CD4-positive, alpha-beta T cell (primary cell): ENCODE data around the gene TMEM131. TPM values are rescaled to one million over a fixed set of nuclear protein-coding genes. Genes with fewer than 3 reads are reported as not detected.
A peak's percentile ranks its signal among the peaks of the same experiment; 100 is the strongest.

Experiments
- ATAC-seq: fragments of 200-7000 bp; cut with Tn5 transposase; one replicate; pipeline ENCODE4 v1.10.0; 2022; ENCODE audit warnings: mild to moderate bottlenecking; ENCODE audit not compliant: poor library complexity
- CTCF ChIA-PET: fragments of 350-600 bp; sonication (Branson Sonifier 250); formaldehyde crosslinking; loops from one replicate; lab custom pipeline; 2021; ENCODE audit warnings: antibody characterized with exemption, inconsistent platforms; lab: Charles Lee
- POLR2A ChIA-PET: fragments of 350-600 bp; sonication (Branson Sonifier 250); formaldehyde crosslinking; loops from one replicate; lab custom pipeline; 2021; ENCODE audit warnings: antibody characterized with exemption, inconsistent platforms; lab: Charles Lee
- DNase-seq, 14 experiments: peaks; one replicate each; pipeline ENCODE4 v3.0.0-alpha.2; 2013 to 2020; ENCODE audit warnings: mixed read lengths in 2 of 14
- H3K27ac ChIP-seq, 2 donors: one replicate each; pipeline versions ENCODE4 v1.5.1 to v1.7.0; 2013; ENCODE audit warnings: low read length in 2 of 2, low read depth in 1 of 2, mild to moderate bottlenecking in 1 of 2
- H3K27me3 ChIP-seq, 2 experiments: 1 replicate in 1 of 2; 2 replicates in 1 of 2; pipeline versions ENCODE4 v1.6.1 to v1.7.0; 2013; ENCODE audit warnings: low read length in 2 of 2, control low read depth in 1 of 2, mild to moderate bottlenecking in 1 of 2, moderate library complexity in 1 of 2; ENCODE audit not compliant: insufficient read depth in 2 of 2, control insufficient read depth in 1 of 2
- H3K36me3 ChIP-seq: one replicate; pipeline ENCODE4 v1.6.1; 2013; ENCODE audit warnings: low read length, control low read depth; ENCODE audit not compliant: insufficient read depth
- H3K4me1 ChIP-seq: one replicate; pipeline ENCODE4 v1.6.1; 2013; ENCODE audit warnings: low read length, control low read depth; ENCODE audit not compliant: insufficient read depth
- H3K4me3 ChIP-seq: one replicate; pipeline ENCODE4 v1.5.1; 2013; ENCODE audit warnings: mild to moderate bottlenecking, low read length, moderate library complexity
- H3K9me3 ChIP-seq, 2 experiments: 1 replicate in 1 of 2; 2 replicates in 1 of 2; pipeline versions ENCODE4 v1.6.1 to v1.7.0; 2013; ENCODE audit warnings: low read length in 2 of 2, mild to moderate bottlenecking in 2 of 2, control low read depth in 1 of 2, moderate library complexity in 1 of 2; ENCODE audit not compliant: control insufficient read depth in 1 of 2, insufficient read depth in 1 of 2
- H3K27ac Mint-ChIP-seq: one replicate; pipeline ENCODE4 v1.8.0; 2020; ENCODE audit warnings: mixed read lengths
- H3K27me3 Mint-ChIP-seq: one replicate; pipeline ENCODE4 v1.8.0; 2021; ENCODE audit warnings: mixed read lengths
- H3K36me3 Mint-ChIP-seq: one replicate; pipeline ENCODE4 v1.8.0; 2021; ENCODE audit warnings: low read depth, mixed read lengths
- H3K4me1 Mint-ChIP-seq: one replicate; pipeline ENCODE4 v1.8.0; 2021; ENCODE audit warnings: low read depth, mixed read lengths
- H3K4me3 Mint-ChIP-seq: one replicate; pipeline ENCODE4 v1.8.0; 2020; ENCODE audit warnings: mild to moderate bottlenecking, mixed read lengths
- H3K9me3 Mint-ChIP-seq: one replicate; pipeline ENCODE4 v1.8.0; 2020; ENCODE audit warnings: mixed read lengths
- CTCF ChIP-seq: fragments of 200-600 bp; IDR thresholded peaks from one replicate; pipeline ENCODE4 v1.8.0; 2022; ENCODE audit warnings: antibody characterized with exemption, mild to moderate bottlenecking
- intact Hi-C, 2 experiments: fragments of 100-400 bp; cut with DNase I in 1 of 2; cut with micrococcal nuclease in 1 of 2; formaldehyde crosslinking; loops; one replicate each; pipeline versions ENCODE4 v1.15.1 to v1.9.0; 2023 to 2025; cut with DNase I, micrococcal nuclease
- total RNA-seq, 174 experiments: library from RNA in 2 of 174; stranded (reverse) in 2 of 174; gene quantifications; one replicate each; pipeline ENCODE4 v1.2.3 and lab custom pipeline; 2021 to 2026

Gene TMEM131
- total RNA-seq, 2 experiments from 2014 or later = 29.2 to 33.6 TPM

- Mint-ChIP-seq H3K4me3 (peak overlapping the region; percentile 66), H3K4me1 (peaks cover 37% of the 10 kb centered on the region), H3K9me3 (no peaks in the 10 kb centered on the region), H3K27ac (peak overlapping the region; percentile 68), H3K27me3 (no peaks in the 10 kb centered on the region), H3K36me3 (peaks cover 84% of the 10 kb centered on the region)
- no peak for TF ChIP-seq CTCF
- ChIA-PET CTCF (no interaction called here), POLR2A (no interaction called here)
- Histone ChIP-seq H3K27ac (no peak overlapping the region), H3K27me3 (no peaks in the 10 kb centered on the region), H3K4me3 (no peak overlapping the region), H3K9me3 (no peaks in the 10 kb centered on the region), H3K4me1 (peaks cover 38% of the 10 kb centered on the region), H3K36me3 (peaks cover 94% of the 10 kb centered on the region)
- ATAC-seq = no peak
- peak in 1 of 14 experiments; percentile 27 for DNase-seq
- intact Hi-C loops = no loop called here
These were observed 259.0 kb downstream of the TMEM131 start for GRCh38 chr2:97736608-97737330.

GRCh38 chr2:97736185-97736584, 259.6 kb downstream of the TMEM131 start:
- no peak for TF ChIP-seq CTCF
- H3K9me3 Mint-ChIP-seq = no peaks in the 10 kb centered on the region
- H3K27me3 Mint-ChIP-seq = no peaks in the 10 kb centered on the region
- peak overlapping the region; percentile 68 for H3K27ac Mint-ChIP-seq
- Histone ChIP-seq H3K27me3 (no peaks in the 10 kb centered on the region), H3K36me3 (peaks cover 96% of the 10 kb centered on the region), H3K4me3 (no peak overlapping the region), H3K4me1 (peaks cover 38% of the 10 kb centered on the region), H3K9me3 (no peaks in the 10 kb centered on the region), H3K27ac (no peak overlapping the region)
- no peak overlapping the region for H3K4me3 Mint-ChIP-seq
- DNase-seq (no peak), ATAC-seq (no peak)
- H3K4me1 Mint-ChIP-seq = peaks cover 37% of the 10 kb centered on the region
- intact Hi-C loops = no loop called here
- peaks cover 84% of the 10 kb centered on the region for H3K36me3 Mint-ChIP-seq
- ChIA-PET CTCF (interaction anchor here (0.8 kb wide), 1 partner anchor 18 kb away, joined by 3 read pairs; no protein-coding TSS in a partner anchor), POLR2A (no interaction called here)

- Mint-ChIP-seq H3K4me3 (no peak overlapping the region), H3K36me3 (peaks cover 84% of the 10 kb centered on the region), H3K4me1 (peaks cover 27% of the 10 kb centered on the region), H3K27ac (no peak overlapping the region), H3K9me3 (no peaks in the 10 kb centered on the region), H3K27me3 (no peaks in the 10 kb centered on the region)
- Histone ChIP-seq H3K9me3 (peaks cover 0 to 4% of the 10 kb centered on the region in 2 experiments), H3K4me1 (peaks cover 37% of the 10 kb centered on the region), H3K4me3 (no peak overlapping the region), H3K36me3 (peaks cover 97% of the 10 kb centered on the region), H3K27me3 (no peaks in the 10 kb centered on the region), H3K27ac (no peak overlapping the region)
- no peak for ATAC-seq
- POLR2A ChIA-PET = no interaction called here
- intact Hi-C loops = no loop called here
- CTCF ChIA-PET = no interaction called here
- peak in 1 of 14 experiments; percentile 29 for DNase-seq
- no peak for TF ChIP-seq CTCF
These were observed 260.6 kb downstream of the TMEM131 start for GRCh38 chr2:97735161-97735561.
